Panc1 (cell line): ENCODE results near the gene THUMPD3. TPM values are rescaled to one million over a fixed set of nuclear protein-coding genes. Genes with fewer than 3 reads are reported as not detected.

Experiments used
- ATAC-seq: fragments of 200-7000 bp; cut with Tn5 transposase; 2 replicates; pipeline ENCODE4 v1.9.1; 2020; ENCODE audit warnings: mild to moderate bottlenecking, moderate library complexity
- BruUV-seq: library from RNA; stranded (reverse); fragments of 400-500 nt; replicated peaks from 2 replicates; lab custom pipeline; 2021; lab: Mats Ljungman, UMichigan
- CTCF ChIA-PET: fragments of 300-600 bp; sonication (Branson Sonifier 250); formaldehyde crosslinking; loops from one replicate; lab custom pipeline; 2022; ENCODE audit warnings: antibody characterized with exemption; lab: Charles Lee
- POLR2A ChIA-PET: fragments of 300-600 bp; sonication (Branson Sonifier 250); formaldehyde crosslinking; loops from one replicate; lab custom pipeline; 2022; ENCODE audit warnings: antibody characterized with exemption; lab: Charles Lee
- DNase-seq: peaks from one replicate; pipeline ENCODE4 v3.0.0-alpha.2; 2010; ENCODE audit warnings: low read depth, low spot score
- H3K27ac ChIP-seq: 2 replicates; pipeline ENCODE4 v1.5.1; 2011; ENCODE audit warnings: mild to moderate bottlenecking, low read length, inconsistent platforms
- H3K27me3 ChIP-seq: fragments of 200-500 bp; sonication (Bioruptor generic); 2 replicates; pipeline ENCODE4 v1.6.0; 2014; ENCODE audit warnings: low read length, inconsistent platforms; ENCODE audit not compliant: control insufficient read depth, insufficient read depth
- H3K36me3 ChIP-seq: fragments of 200-500 bp; sonication (Bioruptor generic); 2 replicates; pipeline ENCODE4 v1.5.1; 2014; ENCODE audit warnings: inconsistent platforms, mild to moderate bottlenecking, low read length, moderate library complexity; ENCODE audit not compliant: control insufficient read depth, insufficient read depth
- H3K4me1 ChIP-seq: 2 replicates; pipeline ENCODE4 v1.5.1; 2011; ENCODE audit warnings: inconsistent platforms, mild to moderate bottlenecking, low read length, moderate library complexity; ENCODE audit not compliant: control insufficient read depth, insufficient read depth
- H3K4me3 ChIP-seq, 2 experiments: 2 replicates each; pipeline ENCODE4 v1.5.1; 2011 to 2012; ENCODE audit warnings: low read depth in 2 of 2, low read length in 2 of 2, mild to moderate bottlenecking in 2 of 2, inconsistent platforms in 1 of 2, moderate library complexity in 1 of 2
- H3K9me3 ChIP-seq: fragments of 200-500 bp; sonication (Bioruptor generic); 2 replicates; pipeline ENCODE4 v1.5.1; 2014; ENCODE audit warnings: low read depth, mild to moderate bottlenecking, inconsistent platforms, low read length, moderate library complexity; ENCODE audit not compliant: control insufficient read depth, insufficient read depth
- POLR2AphosphoS5 ChIP-seq: IDR thresholded peaks from 2 replicates; pipeline ENCODE4 v1.6.1; 2012; ENCODE audit warnings: mild to moderate bottlenecking, low read depth, low read length, moderate library complexity
- SIN3A ChIP-seq: IDR thresholded peaks from 2 replicates; pipeline ENCODE4 v1.6.1; 2012; ENCODE audit warnings: low read depth, mild to moderate bottlenecking, low read length, moderate library complexity, borderline replicate concordance; ENCODE audit not compliant: insufficient read depth
- TCF7L2 ChIP-seq: IDR thresholded peaks from 2 replicates; pipeline ENCODE4 v1.6.1; 2011; ENCODE audit warnings: mild to moderate bottlenecking, low read depth, low read length, inconsistent platforms
- in situ Hi-C: cut with HindIII; loops from 2 replicates; pipeline ENCODE4 v1.10.0; 2016; ENCODE audit warnings: low sequenced_read_pairs, low pct_unique_long_range_greater_than_20kb
- intact Hi-C: fragments of 100-400 bp; cut with micrococcal nuclease; formaldehyde crosslinking; loops from one replicate; pipeline ENCODE4 v1.10.0; 2022; ENCODE audit not compliant: unreplicated experiment
- total RNA-seq: library from RNA; stranded (reverse); gene quantifications from one replicate; pipeline ENCODE4 v1.2.1, GENCODE V29; 2021; ENCODE audit not compliant: unreplicated experiment
- TF ChIP-seq, protein P1 (sequence below), 2 experiments: IDR thresholded peaks; 2 replicates each; pipeline ENCODE4 v1.6.1; 2011 to 2012; ENCODE audit warnings: low read depth in 2 of 2, control low read depth in 1 of 2, low read length in 1 of 2, mild to moderate bottlenecking in 1 of 2, moderate library complexity in 1 of 2; ENCODE audit not compliant: insufficient read depth in 1 of 2
- TF ChIP-seq, protein P2 (sequence below): fragments of 450-650 bp; IDR thresholded peaks from 2 replicates; pipeline ENCODE4 v1.5.1; 2017; ENCODE audit warnings: mild to moderate bottlenecking

The THUMPD3 gene
- total RNA-seq, 1 experiment from 2014 or later, result 43.5 TPM

DNA sequence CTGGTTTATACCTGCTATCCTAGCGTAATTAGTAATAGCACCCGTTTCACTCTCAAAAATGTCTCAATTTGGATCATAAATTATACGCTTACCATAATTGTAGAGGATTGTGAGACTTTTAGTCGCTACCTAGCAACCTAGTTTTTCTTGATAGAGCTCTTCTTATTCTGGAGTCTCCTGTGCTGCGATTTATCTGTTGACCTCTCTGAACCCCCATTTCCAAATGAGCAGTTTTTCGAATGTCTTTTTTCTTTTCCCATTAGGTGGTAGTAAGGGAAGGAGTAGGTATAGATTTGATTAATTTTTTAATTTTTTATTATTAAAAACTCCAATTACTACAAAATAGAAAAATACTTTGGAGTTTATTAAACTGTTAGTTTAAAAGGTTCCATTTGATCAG, 45.2 kb downstream of the THUMPD3 start:
- H3K4me3 ChIP-seq, result no peak overlapping the region
- peaks cover 27% of the 10 kb centered on the region for H3K4me1 ChIP-seq
- no peaks in the 10 kb centered on the region for H3K9me3 ChIP-seq
- ChIA-PET CTCF (interaction anchor here (0.6 kb wide), 1 partner anchor 39 kb away, joined by 3 read pairs; no protein-coding TSS in a partner anchor), POLR2A (interaction anchor here (0.7 kb wide), 1 partner anchor 580 kb away, joined by 3 read pairs; no protein-coding TSS in a partner anchor)
- ATAC-seq (no peak), DNase-seq (no peak)
- intact Hi-C loops (no loop called here), in situ Hi-C loops (no loop called here)
- no peaks in the 10 kb centered on the region for H3K36me3 ChIP-seq
- no peak overlapping the region for H3K27ac ChIP-seq
- BruUV-seq, result no TSS peak
- TF ChIP-seq, protein P1, sequence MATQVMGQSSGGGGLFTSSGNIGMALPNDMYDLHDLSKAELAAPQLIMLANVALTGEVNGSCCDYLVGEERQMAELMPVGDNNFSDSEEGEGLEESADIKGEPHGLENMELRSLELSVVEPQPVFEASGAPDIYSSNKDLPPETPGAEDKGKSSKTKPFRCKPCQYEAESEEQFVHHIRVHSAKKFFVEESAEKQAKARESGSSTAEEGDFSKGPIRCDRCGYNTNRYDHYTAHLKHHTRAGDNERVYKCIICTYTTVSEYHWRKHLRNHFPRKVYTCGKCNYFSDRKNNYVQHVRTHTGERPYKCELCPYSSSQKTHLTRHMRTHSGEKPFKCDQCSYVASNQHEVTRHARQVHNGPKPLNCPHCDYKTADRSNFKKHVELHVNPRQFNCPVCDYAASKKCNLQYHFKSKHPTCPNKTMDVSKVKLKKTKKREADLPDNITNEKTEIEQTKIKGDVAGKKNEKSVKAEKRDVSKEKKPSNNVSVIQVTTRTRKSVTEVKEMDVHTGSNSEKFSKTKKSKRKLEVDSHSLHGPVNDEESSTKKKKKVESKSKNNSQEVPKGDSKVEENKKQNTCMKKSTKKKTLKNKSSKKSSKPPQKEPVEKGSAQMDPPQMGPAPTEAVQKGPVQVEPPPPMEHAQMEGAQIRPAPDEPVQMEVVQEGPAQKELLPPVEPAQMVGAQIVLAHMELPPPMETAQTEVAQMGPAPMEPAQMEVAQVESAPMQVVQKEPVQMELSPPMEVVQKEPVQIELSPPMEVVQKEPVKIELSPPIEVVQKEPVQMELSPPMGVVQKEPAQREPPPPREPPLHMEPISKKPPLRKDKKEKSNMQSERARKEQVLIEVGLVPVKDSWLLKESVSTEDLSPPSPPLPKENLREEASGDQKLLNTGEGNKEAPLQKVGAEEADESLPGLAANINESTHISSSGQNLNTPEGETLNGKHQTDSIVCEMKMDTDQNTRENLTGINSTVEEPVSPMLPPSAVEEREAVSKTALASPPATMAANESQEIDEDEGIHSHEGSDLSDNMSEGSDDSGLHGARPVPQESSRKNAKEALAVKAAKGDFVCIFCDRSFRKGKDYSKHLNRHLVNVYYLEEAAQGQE (IDR thresholded peaks at IDR 0.05; ENCODE audit: insufficient read depth in 1 of 2, low read depth in 2 of 2, low read length in 1 of 2), result no peak
- TF ChIP-seq SIN3A, result no peak
- no peak for TF ChIP-seq POLR2AphosphoS5
- TF ChIP-seq, protein P2, sequence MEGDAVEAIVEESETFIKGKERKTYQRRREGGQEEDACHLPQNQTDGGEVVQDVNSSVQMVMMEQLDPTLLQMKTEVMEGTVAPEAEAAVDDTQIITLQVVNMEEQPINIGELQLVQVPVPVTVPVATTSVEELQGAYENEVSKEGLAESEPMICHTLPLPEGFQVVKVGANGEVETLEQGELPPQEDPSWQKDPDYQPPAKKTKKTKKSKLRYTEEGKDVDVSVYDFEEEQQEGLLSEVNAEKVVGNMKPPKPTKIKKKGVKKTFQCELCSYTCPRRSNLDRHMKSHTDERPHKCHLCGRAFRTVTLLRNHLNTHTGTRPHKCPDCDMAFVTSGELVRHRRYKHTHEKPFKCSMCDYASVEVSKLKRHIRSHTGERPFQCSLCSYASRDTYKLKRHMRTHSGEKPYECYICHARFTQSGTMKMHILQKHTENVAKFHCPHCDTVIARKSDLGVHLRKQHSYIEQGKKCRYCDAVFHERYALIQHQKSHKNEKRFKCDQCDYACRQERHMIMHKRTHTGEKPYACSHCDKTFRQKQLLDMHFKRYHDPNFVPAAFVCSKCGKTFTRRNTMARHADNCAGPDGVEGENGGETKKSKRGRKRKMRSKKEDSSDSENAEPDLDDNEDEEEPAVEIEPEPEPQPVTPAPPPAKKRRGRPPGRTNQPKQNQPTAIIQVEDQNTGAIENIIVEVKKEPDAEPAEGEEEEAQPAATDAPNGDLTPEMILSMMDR, result no peak
- TF ChIP-seq TCF7L2, result no peak
- H3K27me3 ChIP-seq, result no peaks in the 10 kb centered on the region

DNA sequence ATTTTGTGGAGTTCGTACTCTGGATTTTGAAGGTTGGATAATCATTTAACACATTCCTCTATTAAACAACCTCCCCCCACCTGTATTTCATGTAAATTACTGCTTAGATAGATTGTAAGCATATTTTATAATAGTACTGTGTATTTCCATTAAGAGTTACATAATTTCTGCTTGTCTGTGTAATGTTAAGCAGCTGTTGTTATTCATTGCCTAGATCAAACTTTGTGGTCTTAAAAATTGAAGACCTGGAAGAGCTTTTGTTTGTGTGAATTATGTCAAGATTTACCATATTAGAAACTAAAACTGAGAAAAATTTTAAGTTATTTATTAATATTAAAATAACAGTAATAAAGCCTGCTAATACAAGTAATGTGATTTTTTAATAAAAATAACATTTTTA, 45.7 kb downstream of the THUMPD3 start:
- TF ChIP-seq, protein P2, result no peak
- TF ChIP-seq, protein P1 (IDR thresholded peaks at IDR 0.05; ENCODE audit: insufficient read depth in 1 of 2, low read depth in 2 of 2, low read length in 1 of 2), result no peak
- no peak for TF ChIP-seq SIN3A
- TF ChIP-seq POLR2AphosphoS5, result no peak
- ChIA-PET POLR2A (interaction anchor here (0.7 kb wide), 1 partner anchor 579 kb away, joined by 3 read pairs; no protein-coding TSS in a partner anchor), CTCF (interaction anchor here (0.6 kb wide), 1 partner anchor 39 kb away, joined by 3 read pairs; no protein-coding TSS in a partner anchor)
- H3K4me1 ChIP-seq, result peaks cover 22% of the 10 kb centered on the region
- no peak for ATAC-seq
- no peak overlapping the region for H3K27ac ChIP-seq
- no peak for DNase-seq
- intact Hi-C loops (no loop called here), in situ Hi-C loops (no loop called here)
- H3K27me3 ChIP-seq, result no peaks in the 10 kb centered on the region
- no peaks in the 10 kb centered on the region for H3K9me3 ChIP-seq
- BruUV-seq, result no TSS peak
- H3K36me3 ChIP-seq, result no peaks in the 10 kb centered on the region
- no peak overlapping the region for H3K4me3 ChIP-seq
